ENCODE measurements around the gene HIGD1A.

The HIGD1A gene

DNA sequence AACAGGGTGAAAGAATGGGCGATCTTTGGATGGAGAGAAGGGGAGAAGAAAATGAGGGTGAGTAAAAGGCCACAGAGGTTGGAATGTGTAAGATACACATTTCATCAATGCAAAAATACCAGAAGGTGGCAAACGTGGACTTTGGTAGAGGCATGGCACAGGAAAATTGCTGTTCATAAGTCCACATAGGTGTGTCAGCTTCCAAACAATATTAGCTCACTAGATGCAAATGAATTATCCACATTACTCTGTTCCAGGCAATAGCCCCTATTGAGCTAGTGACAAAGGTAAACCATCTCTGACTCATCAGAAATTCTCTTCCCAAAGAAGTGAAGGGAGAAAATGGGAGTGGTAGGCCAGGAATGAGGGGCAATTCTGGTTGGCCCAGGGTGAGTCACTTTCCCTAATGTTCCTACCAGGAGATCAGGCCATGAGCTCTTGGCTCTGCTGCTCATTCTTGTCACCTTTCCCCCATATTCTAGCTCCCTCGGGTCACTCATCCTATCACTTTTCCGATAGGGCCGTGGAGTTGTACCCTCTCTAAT, 24.9 kb upstream of the HIGD1A start:
- DNase-seq (ENCODE audit: low read depth), result no peak
- no peak overlapping the region for H3K4me3 ChIP-seq (ENCODE audit: low read length)
- no peak for TF ChIP-seq CTCF (conservative IDR thresholded peaks at IDR 0.05; ENCODE audit: low read depth, low read length)

DNA sequence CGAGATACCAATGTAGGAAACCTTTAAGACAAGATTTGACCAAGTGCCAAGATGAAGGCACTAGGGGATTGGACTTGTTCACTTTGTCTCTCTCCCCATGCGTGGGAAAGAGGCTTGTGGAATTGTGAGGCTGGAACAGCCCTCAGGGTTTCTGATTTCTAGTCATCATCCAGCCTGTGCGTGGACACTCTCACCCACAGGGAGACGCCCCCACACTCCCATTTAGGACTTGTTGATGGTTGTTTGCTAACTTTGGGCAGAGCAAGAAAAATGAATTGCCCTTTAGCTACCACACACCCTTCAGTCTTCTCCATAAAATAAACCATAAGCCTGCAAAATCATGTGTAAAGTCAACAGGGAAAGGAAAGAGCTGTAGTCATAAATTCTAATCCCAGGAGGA, 23.4 kb upstream of the HIGD1A start:
- no peak for TF ChIP-seq CTCF (conservative IDR thresholded peaks at IDR 0.05; ENCODE audit: low read depth, low read length)

DNA sequence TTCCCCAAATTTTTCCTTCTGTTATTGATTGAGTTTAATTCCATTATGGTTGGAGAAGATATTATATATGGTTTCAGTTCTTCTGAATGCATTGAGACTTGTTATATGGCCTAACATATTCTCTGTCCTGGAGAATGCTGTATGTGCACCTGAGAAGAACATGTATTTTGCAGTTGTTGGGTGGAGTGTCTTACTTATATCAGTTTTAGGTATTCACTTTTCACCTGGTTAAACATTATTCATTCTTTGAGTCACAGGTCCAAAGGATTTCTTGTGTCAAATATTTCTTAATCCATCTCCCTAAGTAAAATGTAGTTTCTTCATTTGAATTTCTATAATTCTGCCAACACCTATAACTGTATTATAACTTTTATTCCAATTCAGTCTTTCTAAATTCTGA, 22.7 kb upstream of the HIGD1A start:
- TF ChIP-seq CTCF (conservative IDR thresholded peaks at IDR 0.05; ENCODE audit: low read depth, low read length), result no peak
- no peak overlapping the region for H3K4me3 ChIP-seq (ENCODE audit: low read length)
- DNase-seq (ENCODE audit: low read depth), result no peak

More for the DNA sequence above, 23.4 kb upstream of the HIGD1A start:
- H3K4me3 ChIP-seq (ENCODE audit: low read length), result no peak overlapping the region
- DNase-seq (ENCODE audit: low read depth), result no peak

DNA sequence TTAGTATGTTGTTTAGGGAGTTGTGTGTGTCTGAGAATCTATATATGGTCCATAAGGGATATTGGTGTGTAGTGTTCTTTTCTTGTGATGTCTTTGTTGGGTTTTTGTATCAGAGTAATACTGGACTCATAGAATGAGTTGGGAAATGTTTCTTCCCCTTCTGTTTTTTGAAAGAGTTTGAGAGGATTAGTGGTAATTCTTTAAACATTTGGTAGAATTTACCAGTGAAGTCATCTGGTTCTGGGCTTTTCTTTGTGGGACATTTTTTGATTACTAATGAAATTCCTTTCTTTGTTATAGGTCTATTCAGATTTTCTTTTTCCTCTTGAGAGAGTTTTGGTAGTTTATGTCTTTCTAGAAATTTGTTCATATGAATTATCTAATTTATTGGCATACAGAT, 21.9 kb upstream of the HIGD1A start:
- no peak for DNase-seq (ENCODE audit: low read depth)
- no peak for TF ChIP-seq CTCF (conservative IDR thresholded peaks at IDR 0.05; ENCODE audit: low read depth, low read length)
- H3K4me3 ChIP-seq (ENCODE audit: low read length), result no peak overlapping the region

DNA sequence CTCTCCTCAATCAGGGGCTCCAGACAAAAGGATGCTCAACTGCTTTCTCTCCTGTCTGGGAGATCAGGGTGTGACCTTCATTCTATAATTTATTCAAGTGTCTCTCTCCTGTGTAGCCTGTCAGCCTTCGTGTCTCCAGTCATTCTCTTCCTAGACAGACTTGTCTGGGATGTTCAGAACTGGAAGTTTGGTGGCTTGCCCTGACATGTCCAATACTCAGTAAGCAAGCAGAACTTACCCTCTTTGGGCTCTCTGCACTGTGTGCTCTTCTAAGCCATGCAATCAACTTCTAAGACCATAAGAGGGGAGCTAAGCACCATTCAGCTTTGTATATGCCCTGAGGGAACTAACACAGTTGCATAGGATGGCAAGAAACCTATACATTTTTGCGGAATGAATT, 19.1 kb upstream of the HIGD1A start:
- no peak for DNase-seq (ENCODE audit: low read depth)
- H3K4me3 ChIP-seq (ENCODE audit: low read length), result no peak overlapping the region
- TF ChIP-seq CTCF (conservative IDR thresholded peaks at IDR 0.05; ENCODE audit: low read depth, low read length), result no peak

GRCh38 chr3:42822828-42823227, 18.5 kb upstream of the HIGD1A start:
- H3K4me3 ChIP-seq (ENCODE audit: low read length), result no peak overlapping the region
- no peak for DNase-seq (ENCODE audit: low read depth)
- TF ChIP-seq CTCF (conservative IDR thresholded peaks at IDR 0.05; ENCODE audit: low read depth, low read length), result no peak

DNA sequence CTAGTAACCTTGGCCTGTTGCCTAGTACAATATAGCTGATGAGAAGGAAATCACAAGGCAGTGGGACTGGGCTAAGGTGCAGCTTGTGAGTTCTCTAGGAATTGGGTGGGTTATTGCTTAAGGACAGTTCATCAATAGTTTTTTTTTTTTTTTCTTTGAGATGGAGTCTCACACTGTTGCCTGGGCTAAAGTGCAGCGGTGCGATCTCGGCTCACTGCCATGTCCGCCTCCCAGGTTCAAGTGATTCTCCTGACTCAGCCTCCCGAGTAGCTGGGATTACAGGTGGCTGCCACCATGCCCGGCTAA, 16.4 kb upstream of the HIGD1A start:
- no peak overlapping the region for H3K4me3 ChIP-seq (ENCODE audit: low read length)
- TF ChIP-seq CTCF (conservative IDR thresholded peaks at IDR 0.05; ENCODE audit: low read depth, low read length), result no peak
- no peak for DNase-seq (ENCODE audit: low read depth)
